H1 (cell line): Measurements from ENCODE around the gene ATP5ME. TPM values are rescaled to one million over a fixed set of nuclear protein-coding genes. Genes with fewer than 3 reads are reported as not detected.

Experiments
- CREB1 ChIP-seq: IDR thresholded peaks from 2 replicates; pipeline ENCODE4 v1.6.1; 2012; ENCODE audit warnings: inconsistent platforms
- CTCF ChIP-seq, 3 experiments: IDR thresholded peaks; 1 replicate in 2 of 3; 2 replicates in 1 of 3; pipeline versions ENCODE4 v1.5.1 to v1.6.1; 2011; ENCODE audit warnings: low read length in 3 of 3, mild to moderate bottlenecking in 3 of 3, inconsistent platforms in 2 of 3, low read depth in 1 of 3, moderate library complexity in 1 of 3; ENCODE audit not compliant: insufficient read depth in 1 of 3; ENCODE audit errors: control extremely low read depth in 1 of 3
- JUND ChIP-seq: IDR thresholded peaks from 2 replicates; pipeline ENCODE4 v1.6.1; 2011; ENCODE audit warnings: mild to moderate bottlenecking, improper control_type of control experiment, low read length
- KDM5A ChIP-seq: fragments of 200-600 bp; IDR thresholded peaks from 2 replicates; pipeline ENCODE4 v1.7.1; 2012; ENCODE audit warnings: mild to moderate bottlenecking, low read length, inconsistent platforms, mixed read lengths
- polyA plus RNA-seq, 7 experiments: library from polyadenylated mRNA; depleted of rRNA in 3 of 7; stranded (reverse) in 5 of 7; unstranded in 2 of 7; fragments of >200 nt in 5 of 7; fragments of 200-250 nt in 2 of 7; gene quantifications; 1 replicate in 5 of 7; 2 replicates in 1 of 7; 4 replicates in 1 of 7; pipeline versions ENCODE4 v1.2.1 to v1.2.3, GENCODE V29; 2011 to 2013; ENCODE audit warnings: missing spikeins in 2 of 7, mixed read lengths in 2 of 7
- total RNA-seq: library from RNA; stranded (reverse); fragmentation: NEBNext Ultra II Directional; extraction: Animal tissue kit (Norgen Biotek cat#: 25700); gene quantifications from 2 replicates; pipeline ENCODE4 v1.2.1, GENCODE V29; 2021

ATP5ME gene
- total and polyA plus RNA-seq, 2 of the 8 experiments (the other 6 are each of a cell fraction or from before 2014, with no cell fraction given), result 375 to 450 TPM

GRCh38 chr4:661881-662761 is 12.0 kb downstream of the ATP5ME start (continued):
- TF ChIP-seq KDM5A (no peak), CTCF (IDR thresholded peaks at IDR 0.05; ENCODE audit: control extremely low read depth in 1 of 3, insufficient read depth in 1 of 3, low read depth in 1 of 3, low read length in 3 of 3) (no peak), JUND (no peak), CREB1 (no peak)
- TF ChIP-seq, all 59 proteins: peak for 0
